ENCODE measurements around the gene CDK16.

DNA sequence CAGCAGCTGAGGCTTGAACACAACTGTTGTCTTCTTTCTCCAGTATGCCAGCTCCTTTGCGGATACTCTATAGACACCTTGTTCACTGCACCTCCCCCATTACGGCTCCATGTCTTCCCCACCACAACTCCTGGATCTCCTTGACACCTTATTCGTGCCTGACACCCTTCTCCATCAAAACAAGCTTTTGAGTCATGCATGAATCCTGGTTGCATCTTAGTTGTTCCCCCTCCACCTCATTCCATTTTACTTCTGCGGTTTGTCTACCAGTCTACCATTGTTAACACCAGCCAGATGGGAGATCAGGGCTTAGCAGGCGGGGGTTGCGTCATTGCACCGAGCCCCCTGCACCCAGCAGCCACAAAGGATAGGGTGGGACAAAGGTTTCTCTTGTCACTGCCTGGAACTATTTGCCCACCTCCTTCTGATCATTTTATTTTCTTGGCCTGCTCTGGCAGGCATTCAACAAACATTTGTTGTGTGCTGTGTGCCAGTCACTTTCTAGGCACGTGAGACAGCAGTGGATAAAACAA, 2.0 kb upstream of the CDK16 start:
- TF ChIP-seq, protein P1, sequence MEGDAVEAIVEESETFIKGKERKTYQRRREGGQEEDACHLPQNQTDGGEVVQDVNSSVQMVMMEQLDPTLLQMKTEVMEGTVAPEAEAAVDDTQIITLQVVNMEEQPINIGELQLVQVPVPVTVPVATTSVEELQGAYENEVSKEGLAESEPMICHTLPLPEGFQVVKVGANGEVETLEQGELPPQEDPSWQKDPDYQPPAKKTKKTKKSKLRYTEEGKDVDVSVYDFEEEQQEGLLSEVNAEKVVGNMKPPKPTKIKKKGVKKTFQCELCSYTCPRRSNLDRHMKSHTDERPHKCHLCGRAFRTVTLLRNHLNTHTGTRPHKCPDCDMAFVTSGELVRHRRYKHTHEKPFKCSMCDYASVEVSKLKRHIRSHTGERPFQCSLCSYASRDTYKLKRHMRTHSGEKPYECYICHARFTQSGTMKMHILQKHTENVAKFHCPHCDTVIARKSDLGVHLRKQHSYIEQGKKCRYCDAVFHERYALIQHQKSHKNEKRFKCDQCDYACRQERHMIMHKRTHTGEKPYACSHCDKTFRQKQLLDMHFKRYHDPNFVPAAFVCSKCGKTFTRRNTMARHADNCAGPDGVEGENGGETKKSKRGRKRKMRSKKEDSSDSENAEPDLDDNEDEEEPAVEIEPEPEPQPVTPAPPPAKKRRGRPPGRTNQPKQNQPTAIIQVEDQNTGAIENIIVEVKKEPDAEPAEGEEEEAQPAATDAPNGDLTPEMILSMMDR (IDR thresholded peaks at IDR 0.05; ENCODE audit: low read depth, low read length), result no peak
- no peak for TF ChIP-seq POLR2A (IDR thresholded peaks at IDR 0.05; ENCODE audit: extremely low read depth, insufficient read length)
- TF ChIP-seq, protein P2, sequence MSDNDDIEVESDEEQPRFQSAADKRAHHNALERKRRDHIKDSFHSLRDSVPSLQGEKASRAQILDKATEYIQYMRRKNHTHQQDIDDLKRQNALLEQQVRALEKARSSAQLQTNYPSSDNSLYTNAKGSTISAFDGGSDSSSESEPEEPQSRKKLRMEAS (IDR thresholded peaks at IDR 0.05; ENCODE audit: low read depth, low read length), result no peak
